PC-9 (cell line): Measurements from ENCODE around the gene BCAT1. TPM values are rescaled to one million over a fixed set of nuclear protein-coding genes. Genes with fewer than 3 reads are reported as not detected.

Experiments used
- BruUV-seq: library from RNA; stranded (reverse); fragments of 400-500 nt; replicated peaks from 2 replicates; lab custom pipeline; 2021; lab: Mats Ljungman, UMichigan
- CTCF ChIA-PET: fragments of 300-600 bp; sonication (Branson Sonifier 250); formaldehyde crosslinking; loops from one replicate; lab custom pipeline; 2022; ENCODE audit warnings: antibody characterized with exemption; lab: Charles Lee
- POLR2A ChIA-PET: fragments of 300-600 bp; sonication (Branson Sonifier 250); formaldehyde crosslinking; loops from one replicate; lab custom pipeline; 2022; ENCODE audit warnings: antibody characterized with exemption; ENCODE audit not compliant: unreplicated experiment; lab: Charles Lee
- DNase-seq, 2 experiments: peaks; one replicate each; pipeline versions ENCODE4 v3.0.0 to v3.0.0-alpha.2; 2015 to 2022; ENCODE audit warnings: mixed read lengths in 1 of 2
- H2AFZ ChIP-seq: fragments of 200-600 bp; sonication (generic); 2 replicates; pipeline ENCODE4 v1.8.1; 2017; ENCODE audit warnings: antibody characterized with exemption
- H3F3A ChIP-seq: fragments of 200-600 bp; sonication (generic); 2 replicates; pipeline ENCODE4 v1.8.1; 2017; ENCODE audit warnings: antibody characterized with exemption, mild to moderate bottlenecking, low read depth; ENCODE audit not compliant: insufficient read depth
- H3K27ac ChIP-seq: fragments of 200-600 bp; sonication (generic); 2 replicates; pipeline ENCODE4 v1.6.1; 2016; ENCODE audit warnings: mixed run types
- H3K27me3 ChIP-seq: fragments of 200-600 bp; sonication (generic); 2 replicates; pipeline ENCODE4 v1.6.1; 2016; ENCODE audit warnings: low read depth, mixed run types; ENCODE audit not compliant: insufficient read depth
- H3K36me3 ChIP-seq: fragments of 200-600 bp; sonication (generic); 2 replicates; pipeline ENCODE4 v1.6.1; 2016; ENCODE audit warnings: low read depth, mixed run types
- H3K4me1 ChIP-seq: fragments of 200-600 bp; sonication (generic); replicated peaks from 2 replicates; pipeline ENCODE4 v1.6.1; 2016; ENCODE audit warnings: mixed run types; ENCODE audit not compliant: insufficient read depth
- H3K4me2 ChIP-seq: fragments of 200-600 bp; sonication (generic); 2 replicates; pipeline ENCODE4 v1.6.1; 2017; ENCODE audit warnings: mixed run types
- H3K4me3 ChIP-seq: fragments of 200-600 bp; sonication (generic); 2 replicates; pipeline ENCODE4 v1.6.1; 2016; ENCODE audit warnings: mixed run types
- H3K79me2 ChIP-seq: fragments of 200-600 bp; sonication (generic); 2 replicates; pipeline ENCODE4 v1.6.1; 2017; ENCODE audit warnings: low read depth, mixed run types
- H3K9me2 ChIP-seq: fragments of 200-600 bp; sonication (generic); 2 replicates; pipeline ENCODE4 v1.8.1; 2017; ENCODE audit warnings: mild to moderate bottlenecking; ENCODE audit not compliant: insufficient read depth
- H3K9me3 ChIP-seq: fragments of 200-600 bp; sonication (generic); 2 replicates; pipeline ENCODE4 v1.8.1; 2016; ENCODE audit warnings: low read depth; ENCODE audit not compliant: insufficient read depth
- H4K20me1 ChIP-seq: fragments of 200-600 bp; sonication (generic); 2 replicates; pipeline ENCODE4 v1.8.1; 2017; ENCODE audit not compliant: insufficient read depth
- CTCF ChIP-seq: fragments of 200-600 bp; sonication (generic); conservative IDR thresholded peaks from 2 replicates; pipeline ENCODE4 v1.6.1; 2017; ENCODE audit warnings: mixed run types, antibody characterized with exemption, mild to moderate bottlenecking, moderate library complexity
- EZH2 ChIP-seq: fragments of 200-600 bp; sonication (generic); IDR thresholded peaks from 2 replicates; pipeline ENCODE4 v1.8.0; 2017; ENCODE audit warnings: antibody characterized with exemption, low read depth
- intact Hi-C: fragments of 100-400 bp; cut with micrococcal nuclease; formaldehyde crosslinking; loops from one replicate; pipeline ENCODE4 v1.10.0; 2022; ENCODE audit not compliant: unreplicated experiment
- total RNA-seq: library from RNA; stranded (reverse); gene quantifications from 2 replicates; pipeline ENCODE4 v1.2.3, GENCODE V29; 2021

Gene BCAT1
- total RNA-seq, 1 experiment from 2014 or later = 78.6 TPM

DNA sequence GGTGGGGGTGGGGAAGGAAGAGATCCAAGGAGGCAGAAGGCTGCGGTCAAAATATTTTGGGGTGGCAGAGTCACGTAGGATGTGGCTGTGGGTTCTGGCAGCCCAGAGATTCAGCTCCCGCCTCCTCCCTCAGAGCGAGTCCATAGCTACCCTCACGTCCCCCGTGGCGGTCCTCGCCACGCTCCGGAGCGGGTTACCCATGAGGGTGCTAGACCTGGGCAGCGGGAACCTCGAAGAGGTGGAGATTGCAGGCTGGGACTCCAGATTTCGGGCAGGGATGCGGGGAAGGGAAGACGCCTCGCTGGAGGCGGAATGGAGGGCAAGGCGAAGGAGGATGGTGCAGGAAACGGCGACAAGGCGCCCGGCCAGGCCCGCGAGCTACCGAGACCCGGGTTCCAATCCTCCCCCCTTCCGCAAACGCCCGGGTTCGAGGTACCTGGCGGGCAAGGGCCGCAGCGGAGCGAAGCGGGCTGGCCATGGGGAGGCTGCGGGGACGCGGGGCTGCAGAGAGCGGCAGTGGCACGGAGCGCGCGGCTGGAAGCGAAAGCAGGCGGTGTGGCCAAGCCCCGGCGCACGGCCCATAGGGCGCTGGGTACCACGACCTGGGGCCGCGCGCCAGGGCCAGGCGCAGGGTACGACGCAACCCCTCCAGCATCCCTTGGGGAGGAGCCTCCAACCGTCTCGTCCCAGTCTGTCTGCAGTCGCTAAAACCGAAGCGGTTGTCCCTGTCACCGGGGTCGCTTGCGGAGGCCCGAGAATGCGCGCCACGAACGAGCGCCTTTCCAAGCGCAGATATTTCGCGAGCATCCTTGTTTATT lies 46.2 kb downstream of the BCAT1 start:
- Histone ChIP-seq H2AFZ (no peak overlapping the region), H3K4me2 (no peak overlapping the region)

DNA sequence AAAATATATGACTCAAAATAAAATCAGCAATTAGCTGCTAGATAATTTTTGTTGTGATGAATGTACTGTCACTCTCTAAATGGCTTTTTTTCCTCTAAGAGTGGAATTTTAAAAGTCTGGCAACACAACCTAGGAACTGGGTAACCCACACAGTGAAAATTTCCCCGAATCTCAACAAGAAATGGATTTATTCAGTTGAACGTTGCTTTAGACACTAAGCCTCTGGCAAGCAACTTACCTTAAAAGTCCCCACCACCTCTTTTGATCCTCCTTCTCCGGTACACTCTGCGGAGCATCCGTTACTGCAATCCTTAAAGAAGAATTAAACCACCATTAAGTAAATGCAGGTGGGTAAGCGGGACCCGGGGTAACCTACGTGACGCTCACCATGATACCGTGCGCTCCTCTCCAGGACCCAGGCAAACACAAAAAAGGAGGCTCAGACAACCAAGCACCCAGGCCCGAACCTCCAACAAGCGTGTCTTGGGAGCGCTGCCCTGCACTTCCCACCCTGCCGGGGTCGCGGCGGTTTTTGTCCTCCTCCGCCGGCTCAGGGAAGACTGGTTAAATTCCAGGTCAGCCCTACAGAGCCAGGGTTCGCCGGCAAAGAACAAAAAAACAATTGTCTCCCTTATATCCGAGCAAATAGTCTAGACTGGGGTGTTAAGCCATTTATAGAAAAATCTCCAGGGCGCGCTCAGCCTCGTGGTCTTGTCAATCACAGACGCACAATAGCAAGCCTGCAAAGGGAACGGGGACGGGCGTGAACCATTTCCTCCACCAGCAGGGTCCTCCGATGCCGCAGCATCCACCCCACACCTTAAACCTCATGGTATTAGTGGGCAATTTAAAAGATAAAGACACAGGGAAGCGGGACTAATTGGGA lies 47.1 kb downstream of the BCAT1 start:
- Histone ChIP-seq H3K36me3 (no peaks in the 10 kb centered on the region), H3K27ac (no peak overlapping the region), H3K9me3 (no peaks in the 10 kb centered on the region), H3K79me2 (no peaks in the 10 kb centered on the region), H2AFZ (no peak overlapping the region), H3K9me2 (no peaks in the 10 kb centered on the region), H3K4me2 (no peak overlapping the region), H3F3A (no peaks in the 10 kb centered on the region), H3K4me1 (no peaks in the 10 kb centered on the region), H3K4me3 (no peak overlapping the region), H3K27me3 (no peaks in the 10 kb centered on the region), H4K20me1 (no peaks in the 10 kb centered on the region)
- BruUV-seq = no TSS peak
- TF ChIP-seq EZH2 = no peak
- TF ChIP-seq CTCF = no peak
- CTCF ChIA-PET = interaction anchor here (0.5 kb wide), 1 partner anchor 1459 kb away, joined by 6 read pairs; no protein-coding TSS in a partner anchor
- DNase-seq = no peak
- intact Hi-C loops = no loop called here
- POLR2A ChIA-PET = no interaction called here

More for the DNA sequence above, 46.2 kb downstream of the BCAT1 start:
- DNase-seq = no peak
- Histone ChIP-seq H3F3A (no peaks in the 10 kb centered on the region), H3K4me1 (peaks cover 3% of the 10 kb centered on the region; the same call in 1 of the 2 replicates), H3K9me3 (no peaks in the 10 kb centered on the region), H3K79me2 (no peaks in the 10 kb centered on the region), H4K20me1 (no peaks in the 10 kb centered on the region), H3K27me3 (no peaks in the 10 kb centered on the region), H3K4me3 (no peak overlapping the region), H3K36me3 (no peaks in the 10 kb centered on the region), H3K9me2 (no peaks in the 10 kb centered on the region), H3K27ac (no peak overlapping the region)
- BruUV-seq = no TSS peak
- ChIA-PET CTCF (no interaction called here), POLR2A (no interaction called here)
- intact Hi-C loops = no loop called here
- TF ChIP-seq CTCF (no peak), EZH2 (no peak)

DNA sequence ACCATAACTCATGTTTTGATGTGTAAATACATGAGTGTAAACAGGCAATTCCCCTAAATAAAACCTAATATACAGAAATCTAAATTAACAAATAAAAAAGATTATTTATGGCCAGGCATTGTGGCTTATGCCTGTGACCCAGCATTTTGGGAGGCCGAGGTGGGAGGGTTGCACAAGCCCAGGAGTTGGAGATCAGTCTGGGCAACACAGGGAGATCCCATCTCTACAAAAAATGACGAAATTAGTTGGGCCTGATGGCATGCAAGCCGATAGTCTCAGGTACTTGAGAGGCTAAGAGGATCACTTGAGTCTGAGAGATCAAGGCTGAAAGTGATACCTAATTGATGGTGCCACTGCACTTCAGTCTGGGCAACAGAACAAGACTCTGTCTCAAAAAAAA lies 48.7 kb downstream of the BCAT1 start:
- no peaks in the 10 kb centered on the region for H3K27me3 ChIP-seq
- no peak overlapping the region for H3K4me3 ChIP-seq
- no peaks in the 10 kb centered on the region for H4K20me1 ChIP-seq
- H3K79me2 ChIP-seq = no peaks in the 10 kb centered on the region
- H3K4me2 ChIP-seq = no peak overlapping the region
- CTCF ChIA-PET = no interaction called here
- H3F3A ChIP-seq = no peaks in the 10 kb centered on the region
- intact Hi-C loops = no loop called here
- H3K4me1 ChIP-seq = no peaks in the 10 kb centered on the region
- H3K9me2 ChIP-seq = no peaks in the 10 kb centered on the region
- TF ChIP-seq CTCF = no peak
- TF ChIP-seq EZH2 = no peak
- no TSS peak for BruUV-seq
- POLR2A ChIA-PET = no interaction called here
- H3K27ac ChIP-seq = no peak overlapping the region
- H2AFZ ChIP-seq = no peak overlapping the region
- no peak for DNase-seq
- no peaks in the 10 kb centered on the region for H3K9me3 ChIP-seq
- no peaks in the 10 kb centered on the region for H3K36me3 ChIP-seq
